GM18858 (cell line): ENCODE data around the gene PHKA2.
"Not testable (repeated sequence)": the region's sequence is repeated elsewhere in the genome, so short reads cannot be mapped to it uniquely, and the experiment has no call there.

Experiments used
- ATAC-seq: cut with Tn5 transposase; IDR thresholded peaks from one replicate; pipeline ENCODE4 v1.9.1; 2021; ENCODE audit not compliant: unreplicated experiment

Gene PHKA2

GRCh38 chrX:18872621-18873020 lies 111.3 kb downstream of the PHKA2 start:
- ATAC-seq, result no peak

DNA sequence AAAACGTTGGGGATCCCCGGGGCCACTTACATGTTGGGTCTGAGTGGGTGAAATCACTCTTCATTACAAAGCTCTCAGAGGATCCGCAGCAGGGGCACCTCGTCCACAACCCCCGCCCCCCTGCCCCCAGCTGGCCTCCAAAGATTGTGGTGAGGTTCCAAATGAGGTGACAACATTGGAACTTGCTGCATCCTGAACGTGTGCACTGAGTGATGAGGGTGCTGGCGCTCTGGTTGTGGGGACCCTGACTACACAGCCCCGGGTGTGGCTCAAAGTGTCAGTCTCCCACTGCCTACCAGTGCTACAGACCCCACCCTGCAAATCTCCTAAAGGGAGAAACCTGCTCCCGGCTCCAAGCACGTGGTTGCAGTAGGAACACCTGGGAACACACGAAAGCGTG lies 111.9 kb downstream of the PHKA2 start:
- no peak for ATAC-seq

DNA sequence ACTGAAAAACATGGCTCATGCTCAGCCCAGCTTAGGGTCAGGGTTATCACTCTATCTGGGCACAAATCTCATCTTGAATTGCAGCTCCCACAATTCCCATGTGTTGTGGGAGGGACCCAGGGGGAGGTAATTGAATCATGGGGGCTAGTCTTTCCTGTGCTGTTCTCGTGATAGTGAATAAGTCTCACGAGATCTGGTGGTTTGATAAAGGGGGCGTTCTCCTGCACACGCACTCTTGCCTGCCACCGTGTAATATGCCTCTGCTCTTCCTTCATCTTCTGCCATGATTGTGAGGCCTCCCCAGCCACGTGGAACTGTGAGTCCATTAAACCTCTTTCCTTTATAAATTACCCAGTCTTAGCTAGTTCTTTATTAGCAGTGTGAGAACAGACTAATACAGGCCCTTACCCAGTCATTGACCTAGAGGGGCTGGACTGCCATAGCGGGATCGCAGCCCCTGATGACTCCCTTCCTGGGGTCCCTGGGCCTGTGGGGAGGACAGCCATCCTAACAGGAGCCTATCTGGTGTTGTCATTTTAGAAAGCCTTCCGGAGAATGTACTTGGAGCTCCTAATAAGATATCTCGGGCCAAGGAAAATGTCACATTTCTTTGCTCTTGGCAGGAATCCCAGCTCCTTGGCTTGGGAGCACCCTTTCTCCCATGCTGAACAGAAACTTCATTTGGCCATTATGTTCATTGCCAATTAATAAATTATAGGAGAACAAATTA lies 112.6 kb downstream of the PHKA2 start:
- ATAC-seq, result no peak

DNA sequence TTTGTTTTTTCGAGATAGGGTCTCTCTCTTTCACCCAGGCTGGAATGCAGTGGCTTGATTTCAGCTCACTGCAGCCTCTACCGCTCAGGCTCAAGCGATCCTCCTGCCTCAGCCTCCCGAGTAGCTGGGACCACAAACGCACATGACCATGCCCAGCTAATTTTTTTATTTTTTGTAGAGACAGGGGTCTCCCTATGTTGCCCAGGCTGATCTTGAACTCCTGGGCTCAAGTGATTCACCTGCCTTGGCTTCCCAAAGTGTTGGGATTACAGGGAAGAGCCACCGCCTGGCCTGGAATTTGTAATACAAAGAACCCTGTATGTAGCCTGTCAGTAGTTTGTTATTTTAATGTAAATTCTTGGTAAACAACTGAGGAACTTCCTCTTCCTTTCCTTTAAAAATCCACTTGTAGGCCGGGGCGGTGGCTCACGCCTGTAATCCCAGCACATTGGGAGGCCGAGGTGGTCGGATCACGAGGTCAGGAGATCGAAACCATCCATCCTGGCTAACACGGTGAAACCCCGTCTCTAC lies 119.5 kb downstream of the PHKA2 start:
- no peak for ATAC-seq

GRCh38 chrX:18861511-18861910 lies 122.4 kb downstream of the PHKA2 start:
- ATAC-seq, result no peak

- ATAC-seq, result no peak
These were observed 127.3 kb downstream of the PHKA2 start for GRCh38 chrX:18856645-18856997.

DNA sequence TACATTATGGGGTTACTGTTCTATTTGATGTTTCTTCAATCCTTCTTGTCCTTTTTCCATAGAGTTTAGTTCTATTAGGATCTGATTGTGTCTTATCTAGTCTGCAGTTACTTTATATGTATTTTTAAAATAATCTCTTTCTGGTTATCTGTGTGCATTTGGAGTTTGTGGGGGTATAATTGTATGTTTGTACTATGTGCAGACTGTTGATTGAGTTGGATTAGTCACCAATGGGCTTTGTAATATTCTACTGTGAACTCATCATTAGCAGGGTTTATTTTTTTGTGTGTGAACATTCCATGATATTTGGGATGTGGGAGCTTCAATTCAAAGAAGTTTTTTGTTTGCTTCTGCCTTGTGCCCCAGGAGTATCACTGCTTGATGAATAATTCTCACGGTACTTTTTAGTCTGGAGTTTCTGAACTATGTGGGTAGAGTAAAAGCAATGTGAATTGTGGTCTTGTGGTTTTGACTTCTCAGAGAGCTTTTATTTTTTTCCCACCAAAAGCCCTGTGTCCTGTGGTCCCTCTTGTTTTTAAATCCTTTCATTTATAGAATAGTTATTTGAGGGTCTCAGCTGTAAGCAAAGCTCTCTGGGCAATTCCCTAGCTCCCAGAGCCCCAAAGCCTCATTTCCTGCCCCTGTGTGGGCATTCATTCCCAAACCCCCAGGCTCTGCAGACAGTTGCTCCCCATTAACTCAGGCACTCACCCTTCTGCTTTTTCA lies 127.8 kb downstream of the PHKA2 start:
- peak; percentile 95 for ATAC-seq

- not testable (repeated sequence) for ATAC-seq
These were observed 136.0 kb downstream of the PHKA2 start for GRCh38 chrX:18847901-18848300.
